OCI-LY1 (cell line): ENCODE results near the gene TULP3.

ENCODE experiments used
- H2AFZ ChIP-seq: fragments of 200-600 bp; sonication (generic), shearing (Covaris generic); 2 replicates; pipeline ENCODE4 v1.6.0; 2014; ENCODE audit warnings: antibody characterized with exemption, mild to moderate bottlenecking, low read length
- H3F3A ChIP-seq: fragments of 200-600 bp; sonication (generic), shearing (Covaris generic); 2 replicates; pipeline ENCODE4 v1.6.0; 2014; ENCODE audit warnings: mild to moderate bottlenecking, antibody characterized with exemption, low read length, moderate library complexity; ENCODE audit not compliant: insufficient read depth
- H3K27ac ChIP-seq: fragments of 200-600 bp; sonication (generic); 2 replicates; pipeline ENCODE4 v1.5.1; 2014; ENCODE audit warnings: low read length, mixed run types, mild to moderate bottlenecking, low read depth; ENCODE audit not compliant: poor library complexity, severe bottlenecking
- H3K27me3 ChIP-seq: fragments of 200-600 bp; sonication (generic); 2 replicates; pipeline ENCODE4 v1.6.0; 2014; ENCODE audit warnings: antibody characterized with exemption, mild to moderate bottlenecking, low read length, moderate library complexity; ENCODE audit not compliant: insufficient read depth
- H3K36me3 ChIP-seq: fragments of 200-600 bp; sonication (generic); 2 replicates; pipeline ENCODE4 v1.6.1; 2014; ENCODE audit warnings: mild to moderate bottlenecking, antibody characterized with exemption, low read length, moderate library complexity, mixed read lengths; ENCODE audit not compliant: insufficient read depth
- H3K4me1 ChIP-seq: fragments of 200-600 bp; sonication (generic); 2 replicates; pipeline ENCODE4 v1.5.1; 2014; ENCODE audit warnings: mild to moderate bottlenecking, low read length, moderate library complexity; ENCODE audit not compliant: insufficient read depth, severe bottlenecking
- H3K4me2 ChIP-seq: fragments of 200-600 bp; sonication (generic), shearing (Covaris generic); 2 replicates; pipeline ENCODE4 v1.6.1; 2014; ENCODE audit warnings: low read length
- H3K4me3 ChIP-seq: fragments of 200-600 bp; sonication (generic); 2 replicates; pipeline ENCODE4 v1.5.1; 2014; ENCODE audit warnings: low read length, low read depth, mild to moderate bottlenecking, mixed read lengths; ENCODE audit not compliant: poor library complexity, severe bottlenecking
- H3K79me2 ChIP-seq: fragments of 200-600 bp; shearing (Covaris generic); 2 replicates; pipeline ENCODE4 v1.6.1; 2016; ENCODE audit warnings: mixed run types, low read length, mixed read lengths; ENCODE audit not compliant: insufficient read depth
- H3K9ac ChIP-seq: fragments of 200-600 bp; sonication (generic), shearing (Covaris generic); 2 replicates; pipeline ENCODE4 v1.6.1; 2014; ENCODE audit warnings: mild to moderate bottlenecking, low read length, mixed read lengths
- H3K9me2 ChIP-seq: fragments of 200-600 bp; sonication (generic), shearing (Covaris generic); 2 replicates; pipeline ENCODE4 v1.6.1; 2014; ENCODE audit warnings: low read depth, mild to moderate bottlenecking, low read length, mixed read lengths
- H3K9me3 ChIP-seq: fragments of 200-600 bp; shearing (Covaris generic); 2 replicates; pipeline ENCODE4 v1.6.1; 2014; ENCODE audit warnings: low read length, mixed read lengths
- H4K20me1 ChIP-seq: fragments of 200-600 bp; sonication (generic), shearing (Covaris generic); 2 replicates; pipeline ENCODE4 v1.6.0; 2016; ENCODE audit warnings: mild to moderate bottlenecking, low read length; ENCODE audit not compliant: insufficient read depth
- EZH2 ChIP-seq: fragments of 200-600 bp; sonication (generic), shearing (Covaris generic); IDR thresholded peaks from 2 replicates; pipeline ENCODE4 v1.8.0; 2017; ENCODE audit warnings: borderline replicate concordance, mixed run types, mild to moderate bottlenecking, antibody characterized with exemption, low read length, moderate library complexity, mixed read lengths
- TF ChIP-seq, protein P1 (sequence below): fragments of 200-600 bp; sonication (generic), shearing (Covaris generic); IDR thresholded peaks from 2 replicates; pipeline ENCODE4 v1.5.1; 2017; ENCODE audit warnings: mild to moderate bottlenecking, antibody characterized with exemption, low read length, moderate library complexity, mixed read lengths

TULP3 gene

GRCh38 chr12:2960996-2961616 lies 70.4 kb downstream of the TULP3 start:
- H3K9me2 ChIP-seq, result no peaks in the 10 kb centered on the region
- 0 out of 2 replicates have a peak, but pooled peaks cover 2% of the 10 kb centered on the region for H3K36me3 ChIP-seq
- no peaks in the 10 kb centered on the region for H3K79me2 ChIP-seq
- H3K27ac ChIP-seq, result no peak overlapping the region
- no peaks in the 10 kb centered on the region for H4K20me1 ChIP-seq
- no peak overlapping the region for H2AFZ ChIP-seq
- H3F3A ChIP-seq, result no peaks in the 10 kb centered on the region
- H3K9ac ChIP-seq, result no peak overlapping the region; the same call in 1 of the 2 replicates
- peaks cover 29% of the 10 kb centered on the region for H3K4me1 ChIP-seq
- H3K9me3 ChIP-seq, result no peaks in the 10 kb centered on the region
- H3K27me3 ChIP-seq, result no peaks in the 10 kb centered on the region
- H3K4me2 ChIP-seq, result peak overlapping the region; percentile 81
- H3K4me3 ChIP-seq, result peak overlapping the region; percentile 73
- TF ChIP-seq, protein P1, sequence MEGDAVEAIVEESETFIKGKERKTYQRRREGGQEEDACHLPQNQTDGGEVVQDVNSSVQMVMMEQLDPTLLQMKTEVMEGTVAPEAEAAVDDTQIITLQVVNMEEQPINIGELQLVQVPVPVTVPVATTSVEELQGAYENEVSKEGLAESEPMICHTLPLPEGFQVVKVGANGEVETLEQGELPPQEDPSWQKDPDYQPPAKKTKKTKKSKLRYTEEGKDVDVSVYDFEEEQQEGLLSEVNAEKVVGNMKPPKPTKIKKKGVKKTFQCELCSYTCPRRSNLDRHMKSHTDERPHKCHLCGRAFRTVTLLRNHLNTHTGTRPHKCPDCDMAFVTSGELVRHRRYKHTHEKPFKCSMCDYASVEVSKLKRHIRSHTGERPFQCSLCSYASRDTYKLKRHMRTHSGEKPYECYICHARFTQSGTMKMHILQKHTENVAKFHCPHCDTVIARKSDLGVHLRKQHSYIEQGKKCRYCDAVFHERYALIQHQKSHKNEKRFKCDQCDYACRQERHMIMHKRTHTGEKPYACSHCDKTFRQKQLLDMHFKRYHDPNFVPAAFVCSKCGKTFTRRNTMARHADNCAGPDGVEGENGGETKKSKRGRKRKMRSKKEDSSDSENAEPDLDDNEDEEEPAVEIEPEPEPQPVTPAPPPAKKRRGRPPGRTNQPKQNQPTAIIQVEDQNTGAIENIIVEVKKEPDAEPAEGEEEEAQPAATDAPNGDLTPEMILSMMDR, result no peak

DNA sequence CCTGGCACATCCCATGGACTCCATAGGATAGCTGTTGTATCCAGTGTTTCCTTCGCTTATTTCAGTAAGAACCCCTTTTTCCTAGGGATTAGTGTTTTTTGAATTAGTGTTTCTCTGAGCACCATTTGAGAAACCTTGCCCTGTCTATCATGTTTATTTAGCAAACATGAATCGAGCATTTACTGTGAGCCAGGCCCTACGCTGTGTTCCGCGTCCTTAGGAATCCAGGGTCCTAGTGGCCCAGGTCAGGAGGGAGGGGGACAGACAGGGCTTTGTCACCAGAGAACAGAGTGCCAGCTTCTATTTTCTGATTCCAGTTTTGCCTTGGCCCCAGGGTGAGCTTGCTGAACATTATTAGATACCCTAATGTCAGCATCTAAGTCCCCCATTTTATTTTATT lies 71.0 kb downstream of the TULP3 start:
- peak overlapping the region; percentile 81; the same call in 1 of the 2 replicates for H3K4me2 ChIP-seq
- H3K27me3 ChIP-seq, result no peaks in the 10 kb centered on the region
- no peak overlapping the region for H3K4me3 ChIP-seq
- H3K9me3 ChIP-seq, result no peaks in the 10 kb centered on the region
- no peak for TF ChIP-seq EZH2
- TF ChIP-seq, protein P1, result no peak
- H3K27ac ChIP-seq, result no peak overlapping the region
- no peaks in the 10 kb centered on the region for H3K9me2 ChIP-seq
- no peaks in the 10 kb centered on the region for H3F3A ChIP-seq
- 0 out of 2 replicates have a peak, but pooled peaks cover 4% of the 10 kb centered on the region for H3K36me3 ChIP-seq
- no peak overlapping the region for H2AFZ ChIP-seq
- H4K20me1 ChIP-seq, result no peaks in the 10 kb centered on the region
- peaks cover 29% of the 10 kb centered on the region for H3K4me1 ChIP-seq
- no peak overlapping the region for H3K9ac ChIP-seq
- no peaks in the 10 kb centered on the region for H3K79me2 ChIP-seq

DNA sequence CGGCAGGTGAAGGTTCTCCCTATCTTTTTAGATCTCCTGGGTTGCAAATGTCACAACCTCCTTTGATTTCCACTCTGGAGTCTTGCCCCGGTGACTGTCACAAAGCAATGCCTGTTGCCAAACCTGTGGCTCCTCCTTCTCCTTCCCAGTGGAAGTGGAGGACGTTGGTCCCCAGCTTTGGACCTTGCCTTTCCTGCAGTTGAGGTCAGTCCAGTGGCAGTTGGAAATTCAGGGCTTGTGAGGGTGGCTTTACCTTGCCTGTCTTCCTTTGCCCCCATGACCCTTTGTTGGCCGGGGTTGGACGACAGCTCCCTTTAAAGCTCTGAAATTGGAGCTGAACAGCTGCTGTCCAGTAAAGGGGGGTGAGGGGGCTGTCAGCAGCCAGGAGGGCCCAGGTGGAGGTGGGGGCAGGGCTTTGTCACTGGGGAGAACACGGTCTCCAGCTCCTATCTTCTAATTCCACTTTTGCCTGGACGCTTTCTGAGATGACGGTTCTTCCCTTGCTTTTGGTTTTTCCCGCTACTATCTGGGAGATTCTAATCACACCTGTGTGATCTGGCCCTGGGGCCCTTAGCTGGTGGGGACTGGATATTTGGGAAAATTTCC lies 72.6 kb downstream of the TULP3 start:
- H3F3A ChIP-seq, result no peaks in the 10 kb centered on the region
- no peaks in the 10 kb centered on the region for H4K20me1 ChIP-seq
- TF ChIP-seq, protein P1, result no peak
- TF ChIP-seq EZH2, result no peak
- no peaks in the 10 kb centered on the region for H3K79me2 ChIP-seq
- H3K36me3 ChIP-seq, result 0 out of 2 replicates have a peak, but pooled peaks cover 4% of the 10 kb centered on the region
- no peak overlapping the region for H3K9ac ChIP-seq
- H3K27ac ChIP-seq, result no peak overlapping the region
- no peaks in the 10 kb centered on the region for H3K9me3 ChIP-seq
- H3K9me2 ChIP-seq, result no peaks in the 10 kb centered on the region
- H3K27me3 ChIP-seq, result no peaks in the 10 kb centered on the region
- no peak overlapping the region for H2AFZ ChIP-seq
- H3K4me1 ChIP-seq, result peaks cover 24% of the 10 kb centered on the region
- no peak overlapping the region for H3K4me3 ChIP-seq
- H3K4me2 ChIP-seq, result no peak overlapping the region
